Mucosa of stomach (tissue), 1 donor: Measurements from ENCODE around the gene MCF2L.
"Not testable (repeated sequence)": the region's sequence is repeated elsewhere in the genome, so short reads cannot be mapped to it uniquely, and the experiment has no call there.

Source experiments
- H3K27me3 ChIP-seq: one replicate; pipeline ENCODE4 v1.7.0; 2013; ENCODE audit warnings: mild to moderate bottlenecking, low read length; ENCODE audit not compliant: control insufficient read depth, insufficient read depth
- H3K36me3 ChIP-seq: one replicate; pipeline ENCODE4 v1.7.0; 2013; ENCODE audit warnings: low read length; ENCODE audit not compliant: control insufficient read depth, insufficient read depth
- H3K4me1 ChIP-seq: one replicate; pipeline ENCODE4 v1.7.0; 2013; ENCODE audit warnings: mild to moderate bottlenecking, low read length; ENCODE audit not compliant: control insufficient read depth, insufficient read depth
- H3K4me3 ChIP-seq: one replicate; pipeline ENCODE4 v1.7.0; 2013; ENCODE audit warnings: low read length
- H3K9ac ChIP-seq: one replicate; pipeline ENCODE4 v1.7.0; 2013; ENCODE audit warnings: mild to moderate bottlenecking, low read length, moderate library complexity
- H3K9me3 ChIP-seq: one replicate; pipeline ENCODE4 v1.7.0; 2013; ENCODE audit warnings: mild to moderate bottlenecking, low read length, moderate library complexity; ENCODE audit not compliant: control insufficient read depth
- donor health status: Pancreatic carcinoma.

MCF2L gene

DNA sequence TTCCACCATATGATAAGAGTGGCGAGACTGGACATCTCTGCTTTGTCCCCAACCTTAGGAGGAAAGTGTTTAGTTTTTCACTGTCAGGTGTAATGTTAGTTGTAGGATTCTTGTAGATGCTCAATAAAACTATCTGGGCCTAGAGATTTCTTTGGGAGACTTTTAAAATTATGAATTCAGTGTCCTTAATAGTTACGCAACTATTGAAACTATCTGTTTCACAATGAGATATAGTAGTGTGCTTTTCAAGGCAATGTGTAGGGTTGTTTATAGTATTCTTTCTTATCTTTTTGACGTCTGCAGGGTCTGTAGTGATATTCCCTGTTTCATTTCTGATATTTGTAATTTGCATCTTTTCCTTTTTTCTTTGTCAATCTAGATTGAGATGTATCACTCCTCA is 103.4 kb downstream of the MCF2L start:
- Histone ChIP-seq H3K9ac (no peak overlapping the region), H3K36me3 (peaks cover 6% of the 10 kb centered on the region), H3K9me3 (no peaks in the 10 kb centered on the region), H3K4me1 (no peaks in the 10 kb centered on the region), H3K4me3 (no peak overlapping the region), H3K27me3 (no peaks in the 10 kb centered on the region)

DNA sequence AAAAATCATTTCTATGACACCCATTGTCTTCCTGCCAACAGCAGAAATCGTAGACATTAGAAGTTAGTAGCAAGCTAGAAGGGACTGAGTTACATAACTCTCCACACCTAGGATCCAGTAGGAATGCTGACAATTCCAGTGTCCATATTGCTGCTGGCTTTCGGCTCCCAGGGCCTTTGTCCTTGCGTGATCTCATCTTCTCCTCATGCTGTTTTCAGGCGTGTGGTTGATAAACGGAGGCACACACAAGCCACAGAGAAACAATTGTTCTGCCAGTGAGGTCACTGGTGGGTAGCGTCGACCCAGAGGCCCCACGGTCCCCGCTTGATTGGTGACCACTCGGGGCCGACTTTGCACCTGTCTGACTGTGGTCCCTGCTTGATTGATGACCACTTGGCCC is 104.9 kb downstream of the MCF2L start:
- no peak overlapping the region for H3K4me3 ChIP-seq
- peaks cover 6% of the 10 kb centered on the region for H3K36me3 ChIP-seq
- H3K9me3 ChIP-seq: no peaks in the 10 kb centered on the region
- H3K4me1 ChIP-seq: no peaks in the 10 kb centered on the region
- no peaks in the 10 kb centered on the region for H3K27me3 ChIP-seq
- no peak overlapping the region for H3K9ac ChIP-seq

GRCh38 chr13:113074401-113074800 is 105.4 kb downstream of the MCF2L start:
- Histone ChIP-seq H3K4me3 (no peak overlapping the region), H3K9ac (no peak overlapping the region), H3K9me3 (no peaks in the 10 kb centered on the region), H3K36me3 (peaks cover 6% of the 10 kb centered on the region), H3K27me3 (no peaks in the 10 kb centered on the region), H3K4me1 (no peaks in the 10 kb centered on the region)

- Histone ChIP-seq H3K9me3 (no peaks in the 10 kb centered on the region), H3K9ac (no peak overlapping the region), H3K27me3 (no peaks in the 10 kb centered on the region), H3K36me3 (peaks cover 6% of the 10 kb centered on the region), H3K4me3 (no peak overlapping the region), H3K4me1 (no peaks in the 10 kb centered on the region)
These were observed 105.9 kb downstream of the MCF2L start for GRCh38 chr13:113074876-113075275.

GRCh38 chr13:113075711-113076110 is 106.7 kb downstream of the MCF2L start:
- H3K4me3 ChIP-seq: no peak overlapping the region
- peaks cover 6% of the 10 kb centered on the region for H3K36me3 ChIP-seq
- H3K9me3 ChIP-seq: no peaks in the 10 kb centered on the region
- no peak overlapping the region for H3K9ac ChIP-seq
- no peaks in the 10 kb centered on the region for H3K27me3 ChIP-seq
- H3K4me1 ChIP-seq: no peaks in the 10 kb centered on the region

DNA sequence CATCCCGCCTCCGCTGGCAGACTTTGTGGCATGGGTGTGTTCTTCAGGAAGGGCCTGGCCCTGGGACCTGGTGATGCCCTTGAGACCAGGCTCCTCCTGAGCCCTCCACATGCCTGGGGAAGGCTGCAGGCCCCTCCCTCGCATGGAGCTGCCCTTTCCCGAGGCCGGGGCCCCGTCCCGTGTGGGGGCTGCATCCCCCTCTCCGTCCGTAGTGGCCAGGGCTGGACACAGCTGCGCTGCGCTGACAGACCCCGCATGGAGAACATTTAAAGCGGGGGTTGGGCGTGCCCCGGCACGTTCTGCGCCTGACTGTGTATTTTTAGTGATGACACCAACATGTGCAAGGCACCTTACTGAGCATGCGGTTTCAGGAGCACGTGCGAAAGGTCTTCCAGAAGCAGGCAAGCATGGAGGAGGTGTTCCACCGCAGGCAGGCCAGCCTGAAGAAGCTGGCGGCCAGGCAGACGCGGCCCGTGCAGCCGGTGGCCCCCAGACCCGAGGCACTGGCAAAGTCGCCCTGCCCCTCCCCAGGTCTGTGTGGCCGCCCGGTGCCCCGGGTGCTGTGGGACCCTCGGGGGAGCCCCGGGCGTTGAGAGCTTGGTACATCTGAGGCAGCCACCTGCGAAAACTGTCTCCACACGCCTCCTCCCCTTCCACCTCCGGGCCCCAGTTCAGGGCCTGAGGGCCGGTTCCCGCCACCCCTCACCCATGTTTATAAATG is 107.8 kb downstream of the MCF2L start:
- Histone ChIP-seq H3K27me3 (no peaks in the 10 kb centered on the region), H3K36me3 (peaks cover 6% of the 10 kb centered on the region), H3K4me3 (no peak overlapping the region), H3K9me3 (no peaks in the 10 kb centered on the region), H3K9ac (no peak overlapping the region), H3K4me1 (no peaks in the 10 kb centered on the region)

DNA sequence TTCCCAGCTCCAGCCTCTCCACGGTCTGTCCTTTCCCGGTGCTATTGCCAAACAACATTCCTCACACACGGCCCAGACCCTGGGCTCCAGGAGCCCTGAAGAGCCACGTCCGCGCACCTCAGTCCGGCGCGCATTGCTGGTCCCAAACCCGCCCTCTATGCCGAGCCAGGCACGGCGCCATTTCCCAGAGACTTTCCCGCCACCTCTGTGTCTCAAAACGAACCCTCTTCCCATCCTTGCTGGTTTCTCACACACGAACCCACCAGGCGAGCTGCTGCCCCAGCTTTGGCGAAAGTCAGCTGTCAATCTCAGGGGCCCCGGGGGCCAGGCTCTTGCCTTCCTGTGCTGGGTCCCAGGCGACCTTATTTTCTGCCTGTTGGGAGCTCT is 108.5 kb downstream of the MCF2L start:
- peaks cover 6% of the 10 kb centered on the region for H3K36me3 ChIP-seq
- no peaks in the 10 kb centered on the region for H3K9me3 ChIP-seq
- no peaks in the 10 kb centered on the region for H3K4me1 ChIP-seq
- no peak overlapping the region for H3K4me3 ChIP-seq
- no peak overlapping the region for H3K9ac ChIP-seq
- H3K27me3 ChIP-seq: no peaks in the 10 kb centered on the region

DNA sequence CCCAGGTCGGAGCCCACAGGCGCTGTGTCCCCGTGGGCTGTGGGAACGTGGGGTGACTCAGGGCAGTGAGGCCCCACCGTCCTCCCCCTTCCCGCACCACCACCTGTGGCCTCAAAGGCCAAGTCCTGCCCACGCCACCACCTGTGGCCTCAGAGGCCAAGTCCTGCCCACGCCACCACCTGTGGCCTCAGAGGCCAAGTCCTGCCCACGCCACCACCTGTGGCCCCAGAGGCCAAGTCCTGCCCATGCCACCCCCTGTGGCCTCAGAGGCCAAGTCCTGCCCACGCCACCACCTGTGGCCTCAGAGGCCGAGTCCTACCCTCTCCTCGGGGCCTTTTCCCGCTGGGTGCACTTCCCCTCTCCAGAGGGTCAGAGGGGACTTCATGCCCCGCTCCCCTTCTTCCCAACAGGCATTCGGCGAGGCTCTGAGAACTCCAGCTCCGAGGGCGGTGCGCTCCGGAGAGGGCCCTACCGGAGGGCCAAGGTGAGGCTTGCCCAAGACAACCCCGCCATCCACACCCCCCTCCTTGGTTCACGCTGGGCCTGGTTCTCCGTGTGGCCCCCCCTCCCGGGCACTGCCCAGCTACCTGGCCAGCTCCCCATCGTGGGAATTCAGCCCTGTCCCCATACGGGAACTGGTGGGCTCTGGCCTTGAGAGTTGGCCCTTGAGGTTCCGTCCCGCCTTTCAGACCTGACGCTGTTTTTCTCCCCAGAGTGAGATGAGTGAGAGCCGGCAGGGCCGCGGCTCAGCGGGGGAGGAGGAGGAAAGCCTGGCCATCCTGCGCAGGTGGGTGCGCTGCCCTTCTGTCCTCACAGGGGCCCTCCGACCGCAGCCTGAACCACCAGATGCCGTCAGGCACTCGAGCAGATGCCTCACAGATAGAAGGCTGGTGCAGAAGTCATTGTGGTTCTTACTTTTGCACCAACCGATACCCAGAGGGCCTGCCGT is 109.2 kb downstream of the MCF2L start:
- peaks cover 6% of the 10 kb centered on the region for H3K36me3 ChIP-seq
- no peaks in the 10 kb centered on the region for H3K27me3 ChIP-seq
- H3K9ac ChIP-seq: no peak overlapping the region

GRCh38 chr13:113078902-113079780 is 110.1 kb downstream of the MCF2L start:
- H3K9ac ChIP-seq: no peak overlapping the region

More for the DNA sequence above, 109.2 kb downstream of the MCF2L start:
- Histone ChIP-seq H3K4me3 (no peak overlapping the region), H3K4me1 (peaks cover under 1% of the 10 kb centered on the region), H3K9me3 (no peaks in the 10 kb centered on the region)

GRCh38 chr13:113079781-113080080 is 110.7 kb downstream of the MCF2L start:
- H3K9me3 ChIP-seq, H3K27me3 ChIP-seq, H3K4me1 ChIP-seq, H3K9ac ChIP-seq, H3K4me3 ChIP-seq, H3K36me3 ChIP-seq: not testable (repeated sequence)

More at GRCh38 chr13:113078902-113079780, 110.1 kb downstream of the MCF2L start:
- Histone ChIP-seq H3K9me3 (no peaks in the 10 kb centered on the region), H3K4me3 (no peak overlapping the region), H3K27me3 (no peaks in the 10 kb centered on the region), H3K36me3 (peaks cover 6% of the 10 kb centered on the region), H3K4me1 (peaks cover 4% of the 10 kb centered on the region)

GRCh38 chr13:113080361-113080831 is 111.4 kb downstream of the MCF2L start:
- Histone ChIP-seq H3K36me3 (peaks cover 6% of the 10 kb centered on the region), H3K4me1 (peaks cover 4% of the 10 kb centered on the region), H3K4me3 (no peak overlapping the region), H3K9me3 (no peaks in the 10 kb centered on the region), H3K27me3 (no peaks in the 10 kb centered on the region), H3K9ac (no peak overlapping the region)
